Measurements from ENCODE around the gene GOT1.

GOT1 gene

GRCh38 chr10:99391346-99391745 is 39.1 kb downstream of the GOT1 start:
- no peak for TF ChIP-seq CEBPB (IDR thresholded peaks at IDR 0.05)
- TF ChIP-seq TAF1 (IDR thresholded peaks at IDR 0.05; ENCODE audit: low read depth), result no peak
- TF ChIP-seq REST (IDR thresholded peaks at IDR 0.05; ENCODE audit: low read depth), result no peak
- TF ChIP-seq EGR1 (IDR thresholded peaks at IDR 0.05), result no peak
- TF ChIP-seq ZBTB7A (IDR thresholded peaks at IDR 0.05; ENCODE audit: low read depth), result no peak
- no peak for TF ChIP-seq USF1 (IDR thresholded peaks at IDR 0.05)
- no peak for TF ChIP-seq EP300 (IDR thresholded peaks at IDR 0.05; ENCODE audit: borderline replicate concordance)
- TF ChIP-seq TCF12 (IDR thresholded peaks at IDR 0.05; ENCODE audit: low read depth), result no peak
- no peak for TF ChIP-seq CREB1 (IDR thresholded peaks at IDR 0.05; ENCODE audit: low read depth)
- no peak for TF ChIP-seq NFIC (IDR thresholded peaks at IDR 0.05)

- TF ChIP-seq EGR1 (IDR thresholded peaks at IDR 0.05), result no peak
These were observed 40.5 kb downstream of the GOT1 start for GRCh38 chr10:99389729-99390480.

- TF ChIP-seq RAD21 (IDR thresholded peaks at IDR 0.05; ENCODE audit: low read depth), result no peak
- TF ChIP-seq TEAD4 (IDR thresholded peaks at IDR 0.05), result no peak
- no peak for TF ChIP-seq NFIC (IDR thresholded peaks at IDR 0.05)
- TF ChIP-seq CEBPB (IDR thresholded peaks at IDR 0.05), result no peak
- no peak for TF ChIP-seq EGR1 (IDR thresholded peaks at IDR 0.05)
- TF ChIP-seq TAF1 (IDR thresholded peaks at IDR 0.05; ENCODE audit: low read depth), result no peak
- TF ChIP-seq CREB1 (IDR thresholded peaks at IDR 0.05; ENCODE audit: low read depth), result no peak
- TF ChIP-seq USF1 (IDR thresholded peaks at IDR 0.05), result no peak
- TF ChIP-seq YY1 (IDR thresholded peaks at IDR 0.05; ENCODE audit: low read depth), result no peak
- no peak for TF ChIP-seq TCF12 (IDR thresholded peaks at IDR 0.05; ENCODE audit: low read depth)
- no peak for TF ChIP-seq MAX (IDR thresholded peaks at IDR 0.05)
- no peak for TF ChIP-seq FOXM1 (IDR thresholded peaks at IDR 0.05; ENCODE audit: borderline replicate concordance, low read depth)
- no peak for TF ChIP-seq EP300 (IDR thresholded peaks at IDR 0.05; ENCODE audit: borderline replicate concordance)
- no peak for TF ChIP-seq ZBTB7A (IDR thresholded peaks at IDR 0.05; ENCODE audit: low read depth)
- TF ChIP-seq REST (IDR thresholded peaks at IDR 0.05; ENCODE audit: low read depth), result no peak
These were observed 42.9 kb downstream of the GOT1 start for GRCh38 chr10:99387541-99387940.

GRCh38 chr10:99387071-99387470 is 43.4 kb downstream of the GOT1 start:
- TF ChIP-seq FOXM1 (IDR thresholded peaks at IDR 0.05; ENCODE audit: borderline replicate concordance, low read depth), result no peak
- no peak for TF ChIP-seq REST (IDR thresholded peaks at IDR 0.05; ENCODE audit: low read depth)
- no peak for TF ChIP-seq TCF12 (IDR thresholded peaks at IDR 0.05; ENCODE audit: low read depth)
- TF ChIP-seq NFIC (IDR thresholded peaks at IDR 0.05), result no peak
- no peak for TF ChIP-seq MAX (IDR thresholded peaks at IDR 0.05)
- no peak for TF ChIP-seq TEAD4 (IDR thresholded peaks at IDR 0.05)
- TF ChIP-seq CEBPB (IDR thresholded peaks at IDR 0.05), result no peak
- TF ChIP-seq ZBTB7A (IDR thresholded peaks at IDR 0.05; ENCODE audit: low read depth), result no peak
- no peak for TF ChIP-seq CREB1 (IDR thresholded peaks at IDR 0.05; ENCODE audit: low read depth)
- TF ChIP-seq EP300 (IDR thresholded peaks at IDR 0.05; ENCODE audit: borderline replicate concordance), result no peak
- no peak for TF ChIP-seq RAD21 (IDR thresholded peaks at IDR 0.05; ENCODE audit: low read depth)
- no peak for TF ChIP-seq USF1 (IDR thresholded peaks at IDR 0.05)
- no peak for TF ChIP-seq YY1 (IDR thresholded peaks at IDR 0.05; ENCODE audit: low read depth)
- TF ChIP-seq EGR1 (IDR thresholded peaks at IDR 0.05), result no peak
- TF ChIP-seq TAF1 (IDR thresholded peaks at IDR 0.05; ENCODE audit: low read depth), result no peak

Data from Ishikawa (cell line).